Small intestine (tissue), 7 donors: ENCODE measurements around the gene ZSWIM3. TPM values are rescaled to one million over a fixed set of nuclear protein-coding genes. Genes with fewer than 3 reads are reported as not detected.
"Not testable (repeated sequence)": the region's sequence is repeated elsewhere in the genome, so short reads cannot be mapped to it uniquely, and the experiment has no call there.

ENCODE experiments used
- DNase-seq, 2 donors: peaks; one replicate each; pipeline versions ENCODE4 v3.0.0 to v3.0.0-alpha.2; 2013
- FAIRE-seq: peaks from 2 replicates; lab custom pipeline; 2012; peaks lifted over from hg19 to GRCh38; lab: Jason Lieb, UNC
- H3K27ac ChIP-seq, 3 donors: one replicate each; pipeline ENCODE4 v1.5.1; 2013; ENCODE audit warnings: low read length in 2 of 3, mild to moderate bottlenecking in 2 of 3, control low read depth in 1 of 3, inconsistent platforms in 1 of 3, low read depth in 1 of 3, moderate library complexity in 1 of 3
- H3K27me3 ChIP-seq, 3 donors: one replicate each; pipeline ENCODE4 v1.6.1; 2013; ENCODE audit warnings: low read length in 3 of 3, inconsistent platforms in 1 of 3; ENCODE audit not compliant: control insufficient read depth in 3 of 3, insufficient read depth in 3 of 3
- H3K36me3 ChIP-seq, 3 donors: one replicate each; pipeline ENCODE4 v1.6.1; 2013; ENCODE audit warnings: low read length in 3 of 3, inconsistent platforms in 1 of 3, low read depth in 1 of 3, mild to moderate bottlenecking in 1 of 3, moderate library complexity in 1 of 3; ENCODE audit not compliant: control insufficient read depth in 3 of 3, insufficient read depth in 2 of 3
- H3K4me1 ChIP-seq, 3 donors: one replicate each; pipeline ENCODE4 v1.6.1; 2013; ENCODE audit warnings: low read length in 2 of 3, inconsistent platforms in 1 of 3, low read depth in 1 of 3, mild to moderate bottlenecking in 1 of 3, moderate library complexity in 1 of 3; ENCODE audit not compliant: control insufficient read depth in 3 of 3, insufficient read depth in 2 of 3
- H3K4me3 ChIP-seq, 3 donors: one replicate each; pipeline ENCODE4 v1.5.1; 2013; ENCODE audit warnings: low read length in 3 of 3, control low read depth in 1 of 3, inconsistent platforms in 1 of 3, low read depth in 1 of 3, mild to moderate bottlenecking in 1 of 3, moderate library complexity in 1 of 3
- H3K9me3 ChIP-seq, 2 donors: one replicate each; pipeline ENCODE4 v1.6.1; 2013; ENCODE audit warnings: low read depth in 1 of 2, low read length in 1 of 2; ENCODE audit not compliant: control insufficient read depth in 2 of 2, insufficient read depth in 1 of 2
- WGBS, 3 donors: extraction: QIAGEN DNeasy Blood & Tissue Kit; methylation state at CpG; one replicate each; pipeline ENCODE4 v1.1.7; 2013; 5-methylcytosine and 5-hydroxymethylcytosine counted together
- polyA plus RNA-seq, 4 donors: library from polyadenylated mRNA; stranded (reverse) in 3 of 4; unstranded in 1 of 4; fragments of 200-250 nt in 3 of 4; fragments of 120-200 nt in 1 of 4; gene quantifications; one replicate each; pipeline versions ENCODE4 v1.2.1 to v1.2.3, GENCODE V29; 2013
- donor health status: healthy with polysubstance abuse.
- donor health status: control.
- donor health status: control.
- donor health status: Bipolar disorder and iron deficiency.
- donor health status: healthy.

The ZSWIM3 gene
- polyA plus RNA-seq, 4 donors: 2.7 to 6.8 (median 4.1) TPM

GRCh38 chr20:45872626-45873025, 15.2 kb downstream of the ZSWIM3 start:
- WGBS, 3 donors: 82 to 92% (median 89%) methylated on average over 4 of the region's 4 CpGs
- H3K9me3 ChIP-seq: no peaks in the 10 kb centered on the region
- DNase-seq (no peak), FAIRE-seq (no peak)
- H3K4me3 ChIP-seq: no peak overlapping the region
- peaks cover 0 to 14% (median 8%) of the 10 kb centered on the region in 3 donors for H3K36me3 ChIP-seq
- H3K4me1 ChIP-seq: peaks cover 0 to 6% (median 0%) of the 10 kb centered on the region in 3 donors
- H3K27me3 ChIP-seq: no peaks in the 10 kb centered on the region
- H3K27ac ChIP-seq: no peak overlapping the region

- H3K27me3 ChIP-seq: no peaks in the 10 kb centered on the region
- H3K4me1 ChIP-seq: no peaks in the 10 kb centered on the region
- DNase-seq (no peak), FAIRE-seq (no peak)
- H3K27ac ChIP-seq: no peak overlapping the region
- H3K4me3 ChIP-seq: no peak overlapping the region
- H3K36me3 ChIP-seq: peaks cover 0 to 23% (median 8%) of the 10 kb centered on the region in 3 donors
- no peaks in the 10 kb centered on the region for H3K9me3 ChIP-seq
- 32 to 69% (median 34%) methylated on average over 1 of the region's 1 CpG for WGBS, 3 donors
These were observed 16.1 kb downstream of the ZSWIM3 start for GRCh38 chr20:45873409-45874103.

DNA sequence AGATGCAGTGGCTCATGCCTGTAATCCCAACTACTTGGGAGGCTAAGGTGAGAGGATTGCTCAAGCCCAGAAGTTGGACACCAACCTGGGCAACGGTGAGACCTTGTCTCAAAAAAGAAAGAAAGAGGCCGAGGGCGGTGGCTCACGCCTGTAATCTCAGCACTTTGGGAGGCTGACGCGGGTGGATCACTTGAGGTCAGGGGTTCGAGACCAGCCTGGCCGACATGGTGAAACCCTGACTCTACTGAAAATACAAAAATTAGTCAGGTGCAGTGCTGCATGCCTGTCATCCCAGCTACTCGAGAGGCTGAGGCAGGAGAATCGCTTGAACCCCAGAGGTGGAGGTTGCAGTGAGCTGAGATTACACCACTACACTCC, 16.7 kb downstream of the ZSWIM3 start:
- not testable (repeated sequence) for DNase-seq, H3K27me3 ChIP-seq, FAIRE-seq, H3K9me3 ChIP-seq, H3K4me3 ChIP-seq, H3K4me1 ChIP-seq, H3K27ac ChIP-seq
- H3K36me3 ChIP-seq: peaks cover 0 to 23% (median 8%) of the 10 kb centered on the region in 3 donors
- 93 to 95% (median 94%) methylated on average over 10 of the region's 10 CpGs for WGBS, 3 donors

- DNase-seq: no peak
- Histone ChIP-seq H3K27ac (no peak overlapping the region), H3K36me3 (peaks cover 0 to 23% (median 8%) of the 10 kb centered on the region in 3 donors), H3K4me3 (no peak overlapping the region), H3K4me1 (no peaks in the 10 kb centered on the region), H3K27me3 (no peaks in the 10 kb centered on the region), H3K9me3 (no peaks in the 10 kb centered on the region)
- no peak for FAIRE-seq
- WGBS, 3 donors: 82 to 85% (median 84%) methylated on average over 4 of the region's 4 CpGs
These were observed 17.2 kb downstream of the ZSWIM3 start for GRCh38 chr20:45874576-45874975.

DNA sequence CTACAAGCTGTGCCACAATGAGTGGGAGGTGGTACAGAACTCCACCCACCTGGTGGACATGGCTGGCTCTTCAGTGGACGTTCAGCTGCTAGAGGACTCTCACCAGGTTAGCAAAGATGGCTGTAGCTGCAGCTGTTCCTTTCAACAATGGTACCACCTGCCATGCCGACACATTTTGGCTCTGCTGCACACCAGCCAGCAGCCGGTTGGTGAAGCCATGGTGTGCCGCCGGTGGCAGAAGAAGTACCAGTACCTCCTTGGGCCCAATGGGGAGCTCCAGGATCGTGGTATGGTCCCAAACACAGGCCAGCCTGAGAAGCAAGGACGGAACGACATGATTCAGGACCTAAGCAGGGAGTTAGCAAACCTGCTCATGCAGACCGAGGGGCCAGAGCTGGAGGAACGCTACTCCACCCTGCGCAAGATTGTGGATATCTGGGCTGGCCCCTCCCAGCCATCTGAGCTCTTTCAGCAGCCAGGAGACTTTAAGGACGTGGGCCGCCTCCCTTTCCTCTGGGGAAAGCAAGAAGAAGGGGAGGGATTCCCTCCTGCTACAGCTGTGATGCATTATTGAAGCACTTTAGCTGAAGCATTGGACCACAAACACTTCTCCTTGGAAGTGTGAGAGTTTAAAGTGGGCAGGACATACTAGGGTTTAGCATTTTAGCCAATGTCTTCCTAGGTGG, 20.8 kb downstream of the ZSWIM3 start:
- Histone ChIP-seq H3K36me3 (peaks cover 0 to 27% (median 8%) of the 10 kb centered on the region in 3 donors), H3K4me3 (no peak overlapping the region), H3K9me3 (no peaks in the 10 kb centered on the region), H3K27me3 (no peaks in the 10 kb centered on the region), H3K27ac (no peak overlapping the region), H3K4me1 (no peaks in the 10 kb centered on the region)
- no peak for FAIRE-seq
- 90 to 94% (median 91%) methylated on average over 13 of the region's 13 CpGs for WGBS, 3 donors
- DNase-seq: no peak

- Histone ChIP-seq H3K27me3 (no peaks in the 10 kb centered on the region), H3K9me3 (no peaks in the 10 kb centered on the region), H3K4me3 (peak within 1 kb of the TSS; percentile 37 to 73 (median 65)), H3K27ac (peak within 1 kb of the TSS; percentile 66 to 91 (median 77)), H3K4me1 (peaks cover 0 to 10% (median 0%) of the 10 kb centered on the region in 3 donors), H3K36me3 (peaks cover 3 to 44% (median 8%) of the 10 kb centered on the region in 3 donors)
- DNase-seq (peak; percentile 99 to 100), FAIRE-seq (no peak)
- WGBS, 3 donors: 0 to 1% (median 0%) methylated on average over 23 of the region's 23 CpGs
These were observed 23.8 kb downstream of the ZSWIM3 start, which contains the start of gene ZSWIM1 for GRCh38 chr20:45880988-45881788. TSS of gene ZSWIM1 (plus strand) at chr20:45881227. CDS start at chr20:45882593, 1,366 bp downstream.

DNA sequence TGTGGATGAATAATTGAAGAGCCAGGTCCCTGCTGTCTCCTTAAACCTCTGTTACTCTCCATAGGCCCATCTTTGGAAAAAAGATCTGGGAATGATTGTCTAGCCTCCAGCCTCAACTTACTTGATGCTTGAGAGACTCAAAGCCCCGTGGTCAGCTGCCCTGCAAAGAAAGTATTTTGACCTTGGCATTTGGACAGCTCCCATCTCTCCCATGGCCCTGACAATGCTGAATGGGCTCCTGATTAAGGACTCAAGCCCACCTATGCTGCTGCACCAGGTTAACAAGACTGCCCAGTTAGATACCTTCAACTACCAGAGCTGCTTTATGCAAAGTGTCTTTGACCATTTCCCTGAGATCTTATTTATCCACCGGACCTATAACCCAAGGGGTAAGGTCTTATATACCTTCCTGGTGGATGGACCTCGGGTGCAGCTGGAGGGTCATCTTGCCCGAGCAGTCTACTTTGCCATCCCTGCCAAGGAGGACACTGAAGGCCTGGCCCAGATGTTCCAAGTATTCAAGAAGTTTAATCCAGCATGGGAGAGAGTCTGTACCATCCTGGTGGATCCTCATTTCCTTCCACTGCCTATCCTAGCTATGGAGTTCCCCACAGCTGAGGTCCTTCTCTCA, 25.2 kb downstream of the ZSWIM3 start:
- no peaks in the 10 kb centered on the region for H3K27me3 ChIP-seq
- no peak overlapping the region for H3K27ac ChIP-seq
- H3K4me1 ChIP-seq: peaks cover 0 to 13% (median 0%) of the 10 kb centered on the region in 3 donors
- WGBS, 3 donors: 74 to 85% (median 80%) methylated on average over 4 of the region's 4 CpGs
- H3K9me3 ChIP-seq: no peaks in the 10 kb centered on the region
- H3K36me3 ChIP-seq: peaks cover 0 to 50% (median 3%) of the 10 kb centered on the region in 3 donors
- no peak for DNase-seq
- H3K4me3 ChIP-seq: no peak overlapping the region
- FAIRE-seq: no peak

GRCh38 chr20:45883100-45883469, 25.7 kb downstream of the ZSWIM3 start:
- H3K9me3 ChIP-seq: no peaks in the 10 kb centered on the region
- H3K4me1 ChIP-seq: peaks cover 0 to 13% (median 0%) of the 10 kb centered on the region in 3 donors
- no peak overlapping the region for H3K4me3 ChIP-seq
- FAIRE-seq (no peak), DNase-seq (no peak)
- H3K27me3 ChIP-seq: no peaks in the 10 kb centered on the region
- no peak overlapping the region for H3K27ac ChIP-seq
- 71 to 87% (median 78%) methylated on average over 9 of the region's 9 CpGs for WGBS, 3 donors
- peaks cover 0 to 47% (median 3%) of the 10 kb centered on the region in 3 donors for H3K36me3 ChIP-seq
